Measurements from ENCODE around the gene RBM17.
"Not testable (repeated sequence)": the region's sequence is repeated elsewhere in the genome, so short reads cannot be mapped to it uniquely, and the experiment has no call there.

RBM17 gene

DNA sequence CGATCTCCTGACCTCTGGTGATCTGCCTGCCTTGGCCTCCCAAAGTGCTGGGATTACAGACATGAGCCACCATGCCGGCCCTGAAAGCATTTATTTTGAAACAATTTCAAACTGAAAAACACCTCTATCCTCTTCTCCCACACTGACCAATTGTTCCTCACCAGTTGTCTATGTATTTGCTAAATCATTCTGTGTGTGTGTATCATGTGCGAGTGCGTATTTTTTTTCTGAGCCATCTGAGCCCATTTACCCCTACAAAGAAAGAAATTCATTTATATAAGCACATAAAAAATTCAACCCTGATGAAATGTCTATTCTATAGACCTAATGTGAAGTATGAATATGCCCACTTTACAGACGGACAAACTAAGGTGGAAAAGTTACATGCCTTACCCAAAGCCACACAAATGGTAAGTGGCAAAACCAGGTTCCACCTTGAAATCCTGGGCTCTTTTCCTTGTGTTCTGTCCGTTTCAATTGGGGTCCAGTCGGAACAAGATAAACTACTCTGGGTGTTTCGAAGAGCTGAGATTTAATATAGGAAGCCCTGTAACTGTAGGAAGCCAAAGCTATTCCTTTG, 46.8 kb downstream of the RBM17 start:
- no peak for DNase-seq (ENCODE audit: insufficient read length)
- no peak for TF ChIP-seq TAF1 (IDR thresholded peaks at IDR 0.05; ENCODE audit: borderline replicate concordance, low read depth, low read length)
- TF ChIP-seq POLR2A (IDR thresholded peaks at IDR 0.05; ENCODE audit: low read depth, low read length), result no peak
- TF ChIP-seq POLR2AphosphoS5 (IDR thresholded peaks at IDR 0.05; ENCODE audit: low read depth, low read length), result no peak
- FAIRE-seq, result peak; percentile 48

GRCh38 chr10:6136215-6137201, 47.7 kb downstream of the RBM17 start:
- TF ChIP-seq POLR2AphosphoS5 (IDR thresholded peaks at IDR 0.05; ENCODE audit: low read depth, low read length) (no peak), POLR2A (IDR thresholded peaks at IDR 0.05; ENCODE audit: low read depth, low read length) (peak; percentile 41; the same call in 1 of the 2 replicates), TAF1 (IDR thresholded peaks at IDR 0.05; ENCODE audit: borderline replicate concordance, low read depth, low read length) (0 out of 2 replicates have a peak, but pooled peaks have one; percentile 31)
- DNase-seq (ENCODE audit: insufficient read length) (peak; percentile 46), FAIRE-seq (peak; percentile 85)

DNA sequence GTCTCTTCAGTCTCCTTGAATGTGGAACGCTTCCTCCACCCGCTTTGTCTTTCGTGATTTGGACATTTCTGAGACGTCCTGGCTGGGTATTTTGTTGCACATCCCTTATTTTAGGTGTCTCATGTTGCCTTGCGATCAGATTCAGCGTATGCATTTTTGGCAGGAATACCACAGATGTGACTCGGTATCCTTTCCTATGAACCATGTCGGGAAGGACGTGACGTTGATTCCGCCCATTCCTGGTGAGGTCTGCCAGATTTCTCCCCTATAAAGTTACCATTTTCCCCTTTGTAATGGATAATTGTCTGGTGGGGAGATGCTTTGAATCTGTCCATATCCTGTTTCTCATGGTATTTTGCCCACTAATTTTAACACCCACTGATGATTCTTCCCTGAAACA, 49.6 kb downstream of the RBM17 start:
- FAIRE-seq, result no peak
- no peak for TF ChIP-seq POLR2A (IDR thresholded peaks at IDR 0.05; ENCODE audit: low read depth, low read length)
- TF ChIP-seq POLR2AphosphoS5 (IDR thresholded peaks at IDR 0.05; ENCODE audit: low read depth, low read length), result no peak
- no peak for TF ChIP-seq TAF1 (IDR thresholded peaks at IDR 0.05; ENCODE audit: borderline replicate concordance, low read depth, low read length)
- no peak for DNase-seq (ENCODE audit: insufficient read length)

GRCh38 chr10:6139470-6139869, 50.6 kb downstream of the RBM17 start:
- no peak for DNase-seq (ENCODE audit: insufficient read length)
- no peak for FAIRE-seq
- TF ChIP-seq TAF1 (IDR thresholded peaks at IDR 0.05; ENCODE audit: borderline replicate concordance, low read depth, low read length) (no peak), POLR2AphosphoS5 (IDR thresholded peaks at IDR 0.05; ENCODE audit: low read depth, low read length) (no peak), POLR2A (IDR thresholded peaks at IDR 0.05; ENCODE audit: low read depth, low read length) (no peak)

- TF ChIP-seq POLR2AphosphoS5 (IDR thresholded peaks at IDR 0.05; ENCODE audit: low read depth, low read length) (no peak), TAF1 (IDR thresholded peaks at IDR 0.05; ENCODE audit: borderline replicate concordance, low read depth, low read length) (no peak), POLR2A (IDR thresholded peaks at IDR 0.05; ENCODE audit: low read depth, low read length) (no peak)
- no peak for FAIRE-seq
- DNase-seq (ENCODE audit: insufficient read length), result no peak
Observed at GRCh38 chr10:6140141-6140841, 51.5 kb downstream of the RBM17 start.

DNA sequence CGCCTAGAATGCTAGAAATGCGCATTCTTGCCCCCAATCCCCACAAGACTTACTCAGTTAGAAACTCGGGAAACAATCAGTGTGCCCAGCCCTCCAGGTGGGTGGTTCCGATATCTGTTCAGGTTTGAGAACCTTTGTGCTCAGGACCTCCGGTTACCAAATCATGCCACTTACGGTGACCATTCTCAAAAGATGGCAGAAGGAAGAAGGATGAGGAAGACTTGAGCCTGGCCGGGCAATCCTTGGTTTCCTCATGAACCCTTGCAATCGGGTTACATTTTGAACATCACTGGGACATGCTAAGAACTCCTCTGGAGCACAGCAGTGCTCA, 52.1 kb downstream of the RBM17 start:
- TF ChIP-seq TAF1 (IDR thresholded peaks at IDR 0.05; ENCODE audit: borderline replicate concordance, low read depth, low read length), result no peak
- TF ChIP-seq POLR2A (IDR thresholded peaks at IDR 0.05; ENCODE audit: low read depth, low read length), result no peak
- no peak for TF ChIP-seq POLR2AphosphoS5 (IDR thresholded peaks at IDR 0.05; ENCODE audit: low read depth, low read length)
- peak; percentile 87 for FAIRE-seq
- DNase-seq (ENCODE audit: insufficient read length), result no peak

DNA sequence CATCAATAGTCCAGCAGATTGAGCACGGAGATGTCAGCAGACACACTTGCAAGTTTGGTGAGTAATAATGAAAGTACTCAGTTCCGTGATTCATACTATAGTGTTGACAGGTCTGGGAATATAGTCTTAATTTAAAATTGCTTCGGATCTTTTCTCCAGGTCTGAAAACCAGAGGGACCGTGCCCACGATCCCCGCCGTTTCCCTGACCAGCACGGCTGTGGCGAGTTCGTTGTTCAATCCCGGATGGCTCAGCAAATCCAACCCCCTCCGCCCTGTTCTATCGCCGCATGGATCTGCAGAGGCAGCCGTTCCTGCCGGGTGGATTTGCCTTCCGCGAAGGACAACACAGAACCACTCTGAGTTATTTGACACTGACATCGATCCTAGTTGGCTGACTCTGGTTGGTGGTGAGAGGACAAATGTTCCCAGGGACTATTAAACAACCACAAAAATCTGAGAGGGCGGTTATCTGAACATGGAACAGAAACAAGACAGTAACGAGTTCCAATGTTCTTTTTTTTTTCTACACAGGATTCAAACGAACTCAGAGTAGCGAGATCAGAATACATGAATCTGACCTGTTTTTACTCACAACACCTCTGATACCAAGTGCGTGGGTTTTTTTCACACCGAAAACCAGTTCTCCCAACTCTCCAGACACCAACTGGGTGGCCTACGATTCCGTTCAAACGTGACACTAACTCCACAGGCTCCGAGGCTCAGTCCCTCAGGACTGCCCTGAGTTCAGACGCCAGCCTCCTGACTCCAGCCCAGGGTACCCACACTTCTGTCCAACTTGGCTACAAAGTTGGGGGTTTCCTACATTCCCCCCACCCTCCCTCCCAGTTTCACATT, 52.7 kb downstream of the RBM17 start:
- FAIRE-seq (peak; percentile 58), DNase-seq (ENCODE audit: insufficient read length) (peak; percentile 52)
- TF ChIP-seq POLR2A (IDR thresholded peaks at IDR 0.05; ENCODE audit: low read depth, low read length), result no peak
- no peak for TF ChIP-seq TAF1 (IDR thresholded peaks at IDR 0.05; ENCODE audit: borderline replicate concordance, low read depth, low read length)
- no peak for TF ChIP-seq POLR2AphosphoS5 (IDR thresholded peaks at IDR 0.05; ENCODE audit: low read depth, low read length)

GRCh38 chr10:6142186-6142585, 53.4 kb downstream of the RBM17 start:
- FAIRE-seq; DNase-seq (ENCODE audit: insufficient read length): not testable (repeated sequence)

- FAIRE-seq (no peak), DNase-seq (ENCODE audit: insufficient read length) (no peak)
- TF ChIP-seq POLR2AphosphoS5 (IDR thresholded peaks at IDR 0.05; ENCODE audit: low read depth, low read length), result no peak
- no peak for TF ChIP-seq POLR2A (IDR thresholded peaks at IDR 0.05; ENCODE audit: low read depth, low read length)
- TF ChIP-seq TAF1 (IDR thresholded peaks at IDR 0.05; ENCODE audit: borderline replicate concordance, low read depth, low read length), result no peak
Observed at GRCh38 chr10:6142644-6143043, 53.8 kb downstream of the RBM17 start.

DNA sequence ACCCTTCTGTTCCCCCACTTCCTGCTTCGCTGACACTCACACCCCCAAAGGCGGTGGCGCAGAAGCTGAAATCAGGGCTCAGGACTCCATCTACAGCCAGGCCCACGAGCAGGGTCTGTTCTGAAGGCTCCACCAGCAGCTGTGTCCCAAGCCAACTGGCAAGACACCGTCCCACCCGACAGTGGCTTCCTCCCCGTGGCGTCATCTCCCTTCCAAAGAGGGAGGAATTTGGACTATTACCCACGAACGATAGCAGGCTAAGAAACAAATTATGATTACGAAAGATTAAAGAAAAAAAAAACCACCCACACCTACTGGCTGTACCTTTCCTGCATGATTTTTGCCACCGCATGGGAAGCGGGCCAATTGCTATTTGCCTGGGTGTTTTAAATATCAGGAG, 54.3 kb downstream of the RBM17 start:
- DNase-seq (ENCODE audit: insufficient read length) (no peak), FAIRE-seq (no peak)
- TF ChIP-seq POLR2AphosphoS5 (IDR thresholded peaks at IDR 0.05; ENCODE audit: low read depth, low read length) (no peak), POLR2A (IDR thresholded peaks at IDR 0.05; ENCODE audit: low read depth, low read length) (no peak), TAF1 (IDR thresholded peaks at IDR 0.05; ENCODE audit: borderline replicate concordance, low read depth, low read length) (no peak)

All from GM12892 (cell line).